CD14-positive monocyte (primary cell): ENCODE measurements around the gene DHFR2. TPM values are rescaled to one million over a fixed set of nuclear protein-coding genes. Genes with fewer than 3 reads are reported as not detected.

Experiments used
- DNase-seq, 3 donors: peaks; one replicate each; pipeline ENCODE4 v3.0.0-alpha.2; 2011 to 2022
- H2AFZ ChIP-seq: 2 replicates; pipeline ENCODE4 v1.6.0; 2012; ENCODE audit warnings: mild to moderate bottlenecking, low read depth, low read length, inconsistent platforms; ENCODE audit not compliant: insufficient read depth, poor library complexity, severe bottlenecking
- H3K27ac ChIP-seq, 2 donors: 1 replicate in 1 of 2; 2 replicates in 1 of 2; pipeline ENCODE4 v1.5.1; 2012 to 2013; ENCODE audit warnings: low read length in 2 of 2, control low read depth in 1 of 2, inconsistent platforms in 1 of 2, low read depth in 1 of 2, mild to moderate bottlenecking in 1 of 2
- H3K27me3 ChIP-seq, 2 donors: one replicate each; pipeline versions ENCODE4 v1.6.0 to v1.6.1; 2011 to 2013; ENCODE audit warnings: low read length in 2 of 2; ENCODE audit not compliant: control insufficient read depth in 2 of 2, insufficient read depth in 2 of 2
- H3K36me3 ChIP-seq, 2 donors: replicated peaks in 1 of 2; 1 replicate in 1 of 2; 2 replicates in 1 of 2; pipeline versions ENCODE4 v1.5.1 to v1.6.1; 2012 to 2013; ENCODE audit warnings: low read length in 2 of 2, control low read depth in 1 of 2, inconsistent platforms in 1 of 2, mild to moderate bottlenecking in 1 of 2; ENCODE audit not compliant: insufficient read depth in 2 of 2, control insufficient read depth in 1 of 2
- H3K4me1 ChIP-seq, 2 donors: 1 replicate in 1 of 2; 2 replicates in 1 of 2; pipeline versions ENCODE4 v1.5.1 to v1.6.1; 2012 to 2013; ENCODE audit warnings: low read length in 2 of 2, control low read depth in 1 of 2, inconsistent platforms in 1 of 2, mild to moderate bottlenecking in 1 of 2, moderate library complexity in 1 of 2; ENCODE audit not compliant: insufficient read depth in 2 of 2, control insufficient read depth in 1 of 2
- H3K4me2 ChIP-seq: replicated peaks from 2 replicates; pipeline ENCODE3; 2012; ENCODE audit warnings: low read length, moderate library complexity, mild to moderate bottlenecking; ENCODE audit not compliant: poor library complexity, severe bottlenecking; ENCODE audit errors: extremely low read depth
- H3K4me3 ChIP-seq, 3 experiments: fragments of 200-600 bp in 1 of 3; sonication (generic) in 1 of 3; replicated peaks in 1 of 3; 1 replicate in 2 of 3; 2 replicates in 1 of 3; pipeline ENCODE4 v1.5.1; 2011 to 2013; ENCODE audit warnings: low read length in 3 of 3, mild to moderate bottlenecking in 3 of 3, control low read depth in 2 of 3, low read depth in 2 of 3, inconsistent platforms in 1 of 3, moderate library complexity in 1 of 3
- H3K79me2 ChIP-seq: 2 replicates; pipeline ENCODE4 v1.6.0; 2012; ENCODE audit warnings: mild to moderate bottlenecking, control low read depth, inconsistent platforms, low read length, moderate library complexity; ENCODE audit not compliant: insufficient read depth
- H3K9ac ChIP-seq: 2 replicates; pipeline ENCODE4 v1.6.0; 2017; ENCODE audit warnings: low read length, mild to moderate bottlenecking; ENCODE audit not compliant: insufficient read depth, poor library complexity, severe bottlenecking
- H3K9me3 ChIP-seq, 2 donors: replicated peaks in 1 of 2; 1 replicate in 1 of 2; 2 replicates in 1 of 2; pipeline versions ENCODE4 v1.5.1 to v1.6.1; 2012 to 2013; ENCODE audit warnings: low read length in 2 of 2, control low read depth in 1 of 2; ENCODE audit not compliant: control insufficient read depth in 1 of 2, insufficient read depth in 1 of 2
- H4K20me1 ChIP-seq: 2 replicates; pipeline ENCODE4 v1.6.0; 2012; ENCODE audit warnings: mild to moderate bottlenecking, low read length, control low read depth, moderate library complexity; ENCODE audit not compliant: insufficient read depth
- H3K27ac Mint-ChIP-seq, 7 donors: one replicate each; pipeline ENCODE4 v1.8.0; 2020; ENCODE audit warnings: mild to moderate bottlenecking in 7 of 7, mixed read lengths in 7 of 7, moderate library complexity in 6 of 7, inconsistent platforms in 2 of 7
- H3K27me3 Mint-ChIP-seq, 3 donors: one replicate each; pipeline ENCODE4 v1.8.0; 2021 to 2022; ENCODE audit warnings: low read depth in 3 of 3, mild to moderate bottlenecking in 3 of 3, mixed read lengths in 3 of 3, moderate library complexity in 3 of 3, inconsistent platforms in 1 of 3
- H3K36me3 Mint-ChIP-seq, 2 donors: one replicate each; pipeline ENCODE4 v1.8.0; 2020; ENCODE audit warnings: mixed read lengths in 2 of 2, inconsistent platforms in 1 of 2, mild to moderate bottlenecking in 1 of 2
- H3K4me1 Mint-ChIP-seq: one replicate; pipeline ENCODE4 v1.8.0; 2020; ENCODE audit warnings: mild to moderate bottlenecking, mixed read lengths
- H3K4me3 Mint-ChIP-seq, 2 donors: one replicate each; pipeline ENCODE4 v1.8.0; 2020; ENCODE audit warnings: mild to moderate bottlenecking in 2 of 2, mixed read lengths in 2 of 2, moderate library complexity in 1 of 2
- H3K9me3 Mint-ChIP-seq, 7 donors: one replicate each; pipeline ENCODE4 v1.8.0; 2020 to 2022; ENCODE audit warnings: mixed read lengths in 7 of 7, mild to moderate bottlenecking in 6 of 7, moderate library complexity in 6 of 7, inconsistent platforms in 2 of 7
- CTCF ChIP-seq: fragments of 200-600 bp; IDR thresholded peaks from one replicate; pipeline ENCODE4 v1.8.0; 2022; ENCODE audit warnings: antibody characterized with exemption, mild to moderate bottlenecking
- WGBS: methylation state at CpG from one replicate; pipeline ENCODE4 v1.1.5; 2013; ENCODE audit warnings: missing lambda C conversion rate; ENCODE audit not compliant: insufficient coverage; 5-methylcytosine and 5-hydroxymethylcytosine counted together
- intact Hi-C, 2 donors: fragments of 100-400 bp; cut with micrococcal nuclease; formaldehyde crosslinking; loops; one replicate each; pipeline versions ENCODE4 v1.15.0 to v1.15.1; 2023
- polyA plus RNA-seq, 3 donors: library from polyadenylated mRNA; depleted of rRNA in 1 of 3; unstranded in 2 of 3; stranded (reverse) in 1 of 3; fragments of 300-500 nt in 2 of 3; fragments of >200 nt in 1 of 3; fragmentation: Illumina TruSeq in 2 of 3; gene quantifications; 1 replicate in 2 of 3; 2 replicates in 1 of 3; pipeline ENCODE4 v1.2.3, GENCODE V29; 2012 to 2021

Gene DHFR2
- polyA plus RNA-seq, 3 donors: 0.35 to 2.8 (median 1.2) TPM

- intact Hi-C loops: no loop called here
- Histone ChIP-seq H3K4me2 (no peak overlapping the region), H3K4me3 (no peak overlapping the region), H3K9ac (no peak overlapping the region), H3K27me3 (no peaks in the 10 kb centered on the region), H4K20me1 (no peaks in the 10 kb centered on the region), H3K9me3 (peaks cover 0 to 13% of the 10 kb centered on the region in 2 donors), H2AFZ (no peak overlapping the region), H3K36me3 (peaks cover 0 to 4% of the 10 kb centered on the region in 2 donors), H3K79me2 (no peaks in the 10 kb centered on the region), H3K4me1 (no peaks in the 10 kb centered on the region), H3K27ac (no peak overlapping the region)
- WGBS: no CpG with 5 or more reads among the region's 1 CpG
- Mint-ChIP-seq H3K27ac (peak overlapping the region in 1 of 7 donors; percentile 79), H3K9me3 (peaks cover 5 to 22% (median 14%) of the 10 kb centered on the region in 7 donors), H3K27me3 (no peaks in the 10 kb centered on the region), H3K36me3 (peaks cover 6 to 27% of the 10 kb centered on the region in 2 donors), H3K4me3 (no peak overlapping the region), H3K4me1 (no peaks in the 10 kb centered on the region)
- DNase-seq: no peak
- no peak for TF ChIP-seq CTCF
These were observed 19.4 kb downstream of the DHFR2 start for GRCh38 chr3:94043285-94043684.

GRCh38 chr3:94036909-94037507 is 25.7 kb downstream of the DHFR2 start:
- H3K27ac ChIP-seq: no peak overlapping the region
- DNase-seq: peak in 2 of 3 donors; percentile 9 to 23
- H3K27ac Mint-ChIP-seq: no peak overlapping the region
- H3K36me3 ChIP-seq: no peaks in the 10 kb centered on the region
- no peak overlapping the region for H3K4me3 Mint-ChIP-seq
- H3K36me3 Mint-ChIP-seq: peaks cover 3 to 6% of the 10 kb centered on the region in 2 donors
- no peaks in the 10 kb centered on the region for H3K4me1 ChIP-seq
- H3K4me1 Mint-ChIP-seq: no peaks in the 10 kb centered on the region
- H2AFZ ChIP-seq: no peak overlapping the region
- peaks cover 0 to 2% (median 0%) of the 10 kb centered on the region in 3 donors for H3K27me3 Mint-ChIP-seq
- no peaks in the 10 kb centered on the region for H3K9me3 ChIP-seq
- H3K27me3 ChIP-seq: no peaks in the 10 kb centered on the region
- H3K4me3 ChIP-seq: no peak overlapping the region
- H3K79me2 ChIP-seq: no peaks in the 10 kb centered on the region
- no peaks in the 10 kb centered on the region for H4K20me1 ChIP-seq
- intact Hi-C loops: no loop called here
- TF ChIP-seq CTCF: peak; percentile 63
- H3K9ac ChIP-seq: no peak overlapping the region
- H3K4me2 ChIP-seq: no peak overlapping the region
- 100% methylated on average over 1 of the region's 3 CpGs for WGBS
- peaks cover 0 to 1% (median 0%) of the 10 kb centered on the region in 7 donors for H3K9me3 Mint-ChIP-seq
